Stimulated activated CD4-positive, alpha-beta T cell treated with anti-CD3 and anti-CD28 coated beads, Interleukin-1b, Interleukin-23, amount 100 ng/mL, for 48 hours (primary cell): ENCODE data around the gene ASPSCR1.

Experiments used
- DNase-seq: peaks from one replicate; pipeline ENCODE4 v3.0.0-alpha.2; 2020

ASPSCR1 gene

GRCh38 chr17:82001571-82002056, 24.2 kb downstream of the ASPSCR1 start:
- DNase-seq, result no peak

GRCh38 chr17:82003411-82004381, 26.3 kb downstream of the ASPSCR1 start:
- peak; percentile 28 for DNase-seq

- DNase-seq, result no peak
Observed at GRCh38 chr17:82004517-82005455, 27.4 kb downstream of the ASPSCR1 start.

- no peak for DNase-seq
Observed at GRCh38 chr17:82005701-82006348, 28.4 kb downstream of the ASPSCR1 start.

- DNase-seq, result no peak
Observed at GRCh38 chr17:82006468-82007227, 29.2 kb downstream of the ASPSCR1 start.

- DNase-seq, result no peak
Observed at GRCh38 chr17:82007228-82007494, 29.7 kb downstream of the ASPSCR1 start.

GRCh38 chr17:82007495-82008257, 30.2 kb downstream of the ASPSCR1 start:
- DNase-seq, result no peak

- no peak for DNase-seq
Observed at GRCh38 chr17:82008258-82008940, 31.0 kb downstream of the ASPSCR1 start.

GRCh38 chr17:82008941-82009405, 31.5 kb downstream of the ASPSCR1 start:
- no peak for DNase-seq

- no peak for DNase-seq
Observed at GRCh38 chr17:82009413-82009812, 32.0 kb downstream of the ASPSCR1 start.

- no peak for DNase-seq
Observed at GRCh38 chr17:82010575-82011525, 33.4 kb downstream of the ASPSCR1 start.

GRCh38 chr17:82011617-82012187, 34.3 kb downstream of the ASPSCR1 start:
- no peak for DNase-seq

GRCh38 chr17:82012261-82012639, 34.8 kb downstream of the ASPSCR1 start:
- no peak for DNase-seq

- no peak for DNase-seq
Observed at GRCh38 chr17:82012640-82013295, 35.3 kb downstream of the ASPSCR1 start.

- no peak for DNase-seq
Observed at GRCh38 chr17:82013341-82013740, 35.9 kb downstream of the ASPSCR1 start.

GRCh38 chr17:82013772-82014321, 36.4 kb downstream of the ASPSCR1 start:
- DNase-seq, result no peak

GRCh38 chr17:82014432-82014831, 37.0 kb downstream of the ASPSCR1 start:
- no peak for DNase-seq

- DNase-seq, result no peak
Observed at GRCh38 chr17:82014971-82015310, 37.5 kb downstream of the ASPSCR1 start.
